Right lobe of liver (tissue), 6 donors: ENCODE measurements around the gene FOXJ3. TPM values are rescaled to one million over a fixed set of nuclear protein-coding genes. Genes with fewer than 3 reads are reported as not detected.

ENCODE experiments used
- ATAC-seq, 4 donors: fragments of 200-7000 bp; cut with Tn5 transposase; one replicate each; pipeline ENCODE4 v1.9.1; 2020; ENCODE audit warnings: mild to moderate bottlenecking in 4 of 4, moderate library complexity in 4 of 4
- DNase-seq, 3 donors: peaks; one replicate each; pipeline ENCODE4 v3.0.0-alpha.2; 2020
- H3K27ac ChIP-seq, 3 donors: fragments of 200-600 bp; one replicate each; pipeline ENCODE4 v1.8.0; 2022
- H3K27me3 ChIP-seq, 2 donors: fragments of 200-600 bp; one replicate each; pipeline ENCODE4 v1.8.0; 2022
- H3K36me3 ChIP-seq, 4 donors: fragments of 200-600 bp; sonication (generic) in 1 of 4; one replicate each; pipeline versions ENCODE4 v1.5.1 to v1.8.0; 2017 to 2022; ENCODE audit warnings: control low read depth in 1 of 4
- H3K4me1 ChIP-seq, 4 donors: fragments of 200-600 bp; sonication (generic) in 1 of 4; one replicate each; pipeline versions ENCODE4 v1.5.1 to v1.8.0; 2017 to 2022; ENCODE audit warnings: control low read depth in 1 of 4
- H3K4me3 ChIP-seq, 3 donors: fragments of 200-600 bp; one replicate each; pipeline ENCODE4 v1.8.0; 2022
- H3K9me3 ChIP-seq, 4 donors: fragments of 200-600 bp; sonication (generic) in 1 of 4; one replicate each; pipeline versions ENCODE4 v1.5.1 to v1.8.0; 2017 to 2022; ENCODE audit warnings: control low read depth in 1 of 4
- CTCF ChIP-seq, 4 donors: fragments of 200-600 bp in 3 of 4; fragments of 450-650 bp in 1 of 4; IDR thresholded peaks; one replicate each; pipeline versions ENCODE4 v1.5.1 to v1.8.0; 2016 to 2022; ENCODE audit warnings: antibody characterized with exemption in 4 of 4, mild to moderate bottlenecking in 2 of 4
- POLR2A ChIP-seq: fragments of 450-650 bp; IDR thresholded peaks from one replicate; pipeline ENCODE4 v1.6.1; 2017; ENCODE audit warnings: antibody characterized with exemption, mild to moderate bottlenecking
- WGBS: methylation state at CpG from one replicate; pipeline ENCODE4 v1.1.6; 2018; ENCODE audit warnings: low coverage, low lambda C conversion rate; ENCODE audit not compliant: insufficient coverage; ENCODE audit errors: missing lambda C conversion rate; 5-methylcytosine and 5-hydroxymethylcytosine counted together
- intact Hi-C, 2 donors: fragments of 100-400 bp; cut with DNase I; formaldehyde crosslinking; loops; one replicate each; pipeline versions ENCODE4 v1.11.2 to v1.14.1; 2022
- total RNA-seq, 6 experiments: library from RNA; depleted of rRNA in 2 of 6; stranded (reverse); fragments of >200 nt in 2 of 6; fragmentation: NEBNext Ultra II Directional in 3 of 6; extraction: Animal tissue kit (Norgen Biotek cat#: 25700) in 3 of 6; gene quantifications; one replicate each; pipeline versions ENCODE4 v1.1.0 to v1.2.4, GENCODE V29; 2016 to 2023
- donor health status: DM: no; HTN: yes; CAD: no.
- donor health status: DM: no; HTN: no; CAD: no.
- donor health status: DM: no; HTN: no; CAD: no.
- donor health status: DM: no; HTN: yes; CAD: no.
- donor health status: DM: no; HTN: yes; CAD: no.

Gene FOXJ3
- total RNA-seq, 6 experiments from 2014 or later = 12.1 to 18.4 (median 14.5) TPM

- no peaks in the 10 kb centered on the region for H3K27me3 ChIP-seq
- no peak overlapping the region for H3K4me3 ChIP-seq
- peaks cover 0 to 12% (median 0%) of the 10 kb centered on the region in 4 donors for H3K4me1 ChIP-seq
- ATAC-seq (no peak), DNase-seq (no peak)
- H3K27ac ChIP-seq = no peak overlapping the region
- TF ChIP-seq CTCF (IDR thresholded peaks at IDR 0.05) = no peak
- no peak for TF ChIP-seq POLR2A
- H3K9me3 ChIP-seq = no peaks in the 10 kb centered on the region
- intact Hi-C loops = no loop called here
- H3K36me3 ChIP-seq = no peaks in the 10 kb centered on the region
Observed at GRCh38 chr1:42263019-42263418, 72.0 kb downstream of the FOXJ3 start.

DNA sequence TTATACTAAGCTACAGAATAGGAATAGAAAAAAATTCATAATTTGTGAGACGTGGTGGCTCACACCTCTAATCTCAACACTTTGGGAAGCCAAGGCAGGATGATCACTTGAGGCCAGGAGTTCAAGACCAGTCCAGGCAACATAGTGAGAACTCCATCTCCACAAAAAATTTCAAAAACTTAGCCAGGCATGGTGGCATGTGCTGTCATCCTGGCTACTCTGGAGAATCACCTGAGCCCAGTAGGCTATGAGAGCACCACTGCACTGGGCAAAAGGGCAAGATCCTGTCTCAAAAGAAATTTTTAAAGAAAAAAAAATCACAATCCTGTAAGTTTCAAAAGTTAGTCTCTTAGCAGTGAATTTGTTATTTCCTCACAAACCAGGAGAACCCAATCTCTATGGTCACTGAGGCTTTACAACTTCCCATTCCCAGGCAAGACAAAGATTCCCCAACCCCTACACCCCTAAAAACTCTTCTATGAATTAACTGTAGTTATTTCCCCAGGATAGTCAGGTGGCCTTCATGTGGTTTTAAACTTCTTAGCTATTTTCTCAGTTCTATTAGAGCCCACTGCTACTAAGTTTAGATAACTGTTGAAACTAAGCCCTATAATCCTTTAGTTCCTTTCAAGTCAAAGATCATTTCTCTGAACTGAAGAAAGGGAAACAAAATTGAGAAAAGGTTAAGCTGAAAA, 74.5 kb downstream of the FOXJ3 start:
- Histone ChIP-seq H3K27ac (no peak overlapping the region), H3K36me3 (no peaks in the 10 kb centered on the region), H3K4me3 (no peak overlapping the region), H3K4me1 (peaks cover 0 to 12% (median 0%) of the 10 kb centered on the region in 4 donors), H3K27me3 (no peaks in the 10 kb centered on the region), H3K9me3 (no peaks in the 10 kb centered on the region)
- TF ChIP-seq CTCF (IDR thresholded peaks at IDR 0.05) (no peak), POLR2A (no peak)
- intact Hi-C loops = no loop called here
- DNase-seq = no peak
- WGBS = 89% methylated on average over 1 of the region's 1 CpG
- no peak for ATAC-seq

GRCh38 chr1:42259739-42260064, 75.3 kb downstream of the FOXJ3 start:
- ATAC-seq (peak in 2 of 4 donors; percentile 17), DNase-seq (no peak)
- Histone ChIP-seq H3K9me3 (no peaks in the 10 kb centered on the region), H3K4me1 (peaks cover 0 to 12% (median 0%) of the 10 kb centered on the region in 4 donors), H3K27ac (no peak overlapping the region), H3K4me3 (no peak overlapping the region), H3K36me3 (no peaks in the 10 kb centered on the region), H3K27me3 (no peaks in the 10 kb centered on the region)
- TF ChIP-seq CTCF (IDR thresholded peaks at IDR 0.05) (no peak), POLR2A (no peak)
- 22% methylated on average over 4 of the region's 4 CpGs for WGBS
- intact Hi-C loops = no loop called here

DNA sequence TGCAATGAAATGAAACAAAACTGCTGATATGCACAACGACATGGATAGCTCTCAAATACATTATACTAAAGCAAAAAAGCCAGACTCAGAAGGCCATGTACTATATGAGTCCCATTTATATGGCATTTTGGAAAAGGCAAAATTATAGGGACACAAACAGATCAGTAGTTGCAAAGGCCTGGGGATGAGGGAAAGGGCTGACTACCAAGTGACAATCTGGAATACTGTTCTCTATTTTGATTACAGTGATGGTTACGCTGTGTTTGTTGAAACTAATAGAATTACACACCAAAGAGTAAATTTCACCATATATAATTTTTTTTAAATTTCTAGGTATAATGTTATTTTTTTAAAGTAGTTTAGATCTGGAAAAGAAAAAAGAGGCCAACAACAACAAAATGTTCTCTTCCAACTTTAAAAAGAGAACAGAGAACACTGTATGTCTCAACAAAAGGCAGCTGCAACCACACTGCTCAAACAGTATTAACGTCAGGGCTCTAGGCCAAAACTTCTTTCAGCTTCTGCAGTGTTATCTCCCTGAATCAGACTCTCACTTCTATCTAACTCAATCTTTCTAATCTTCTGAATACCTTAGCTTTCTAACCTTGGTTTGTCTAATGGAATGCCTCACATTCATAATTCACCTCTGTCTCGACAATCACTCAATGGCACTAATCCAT, 75.8 kb downstream of the FOXJ3 start:
- H3K4me3 ChIP-seq = no peak overlapping the region
- no peaks in the 10 kb centered on the region for H3K36me3 ChIP-seq
- TF ChIP-seq POLR2A (no peak), CTCF (IDR thresholded peaks at IDR 0.05) (no peak)
- WGBS = 57% methylated on average over 4 of the region's 4 CpGs
- no peak for DNase-seq
- no peak overlapping the region for H3K27ac ChIP-seq
- no peaks in the 10 kb centered on the region for H3K27me3 ChIP-seq
- ATAC-seq = peak; percentile 65 to 86 (median 78)
- H3K9me3 ChIP-seq = no peaks in the 10 kb centered on the region
- H3K4me1 ChIP-seq = peaks cover 0 to 12% (median 0%) of the 10 kb centered on the region in 4 donors
- intact Hi-C loops = no loop called here
